Left cardiac atrium (tissue), 4 donors: ENCODE results near the gene CDKN2D. TPM values are rescaled to one million over a fixed set of nuclear protein-coding genes. Genes with fewer than 3 reads are reported as not detected.
"Not testable (repeated sequence)": the region's sequence is repeated elsewhere in the genome, so short reads cannot be mapped to it uniquely, and the experiment has no call there.

Experiments
- ATAC-seq, 2 donors: fragments of 200-7000 bp; cut with Tn5 transposase; one replicate each; pipeline ENCODE4 v1.9.1; 2020; ENCODE audit warnings: mild to moderate bottlenecking in 2 of 2, moderate library complexity in 2 of 2
- DNase-seq: peaks from one replicate; pipeline ENCODE4 v3.0.0-alpha.2; 2020
- intact Hi-C, 2 donors: fragments of 100-400 bp; cut with DNase I; formaldehyde crosslinking; loops; one replicate each; pipeline versions ENCODE4 v1.14.1 to v1.15.1; 2022 to 2023
- total RNA-seq, 2 donors: library from RNA; stranded (reverse); fragmentation: NEBNext Ultra II Directional; extraction: Animal tissue kit (Norgen Biotek cat#: 25700); gene quantifications; one replicate each; pipeline ENCODE4 v1.2.1, GENCODE V29; 2021
- donor health status: DM: no; HTN: yes; CAD: no.
- donor health status: DM: no; HTN: yes; CAD: no; lungs with severe emphysema.
- donor health status: DM: yes; HTN: yes; CAD: no.
- donor health status: Dilated cardiomyopathy.

CDKN2D gene
- total RNA-seq, 2 donors from 2014 or later = 6.6 TPM

GRCh38 chr19:10555610-10555973, 13.2 kb downstream of the CDKN2D start:
- ATAC-seq (no peak), DNase-seq (no peak)
- intact Hi-C loops = no loop called here

- ATAC-seq (no peak), DNase-seq (no peak)
- intact Hi-C loops = no loop called here
Measured at GRCh38 chr19:10554760-10555609, 13.8 kb downstream of the CDKN2D start.

- ATAC-seq (peak; percentile 13 to 14), DNase-seq (no peak)
- intact Hi-C loops = no loop called here
Measured at GRCh38 chr19:10553943-10554381, 14.8 kb downstream of the CDKN2D start.

GRCh38 chr19:10553087-10553667, 15.6 kb downstream of the CDKN2D start:
- DNase-seq (no peak), ATAC-seq (peak in 1 of 2 donors; percentile 3)
- intact Hi-C loops = no loop called here

GRCh38 chr19:10552510-10553053, 16.2 kb downstream of the CDKN2D start:
- ATAC-seq = peak in 1 of 2 donors; percentile 13
- no peak for DNase-seq
- intact Hi-C loops = no loop called here

- intact Hi-C loops = no loop called here
- ATAC-seq (no peak), DNase-seq (no peak)
Measured at GRCh38 chr19:10551698-10552301, 17.0 kb downstream of the CDKN2D start.

- intact Hi-C loops, DNase-seq, ATAC-seq: not testable (repeated sequence)
Measured at GRCh38 chr19:10551006-10551405, 17.8 kb downstream of the CDKN2D start.

- ATAC-seq (no peak), DNase-seq (no peak)
- intact Hi-C loops = no loop called here
Measured at GRCh38 chr19:10550336-10550735, 18.4 kb downstream of the CDKN2D start.

GRCh38 chr19:10549733-10550132, 19.0 kb downstream of the CDKN2D start:
- intact Hi-C loops = no loop called here
- DNase-seq (no peak), ATAC-seq (no peak)

- ATAC-seq (no peak), DNase-seq (no peak)
- intact Hi-C loops = no loop called here
Measured at GRCh38 chr19:10548746-10549276, 20.0 kb downstream of the CDKN2D start.

- ATAC-seq (no peak), DNase-seq (no peak)
- intact Hi-C loops = no loop called here
Measured at GRCh38 chr19:10546817-10547216, 22.0 kb downstream of the CDKN2D start.

- intact Hi-C loops = no loop called here
- no peak for ATAC-seq
- no peak for DNase-seq
Measured at GRCh38 chr19:10544753-10545251, 24.0 kb downstream of the CDKN2D start.

GRCh38 chr19:10544242-10544752, 24.5 kb downstream of the CDKN2D start:
- peak; percentile 43 to 44 for ATAC-seq
- intact Hi-C loops = no loop called here
- peak; percentile 56 for DNase-seq

- ATAC-seq = peak; percentile 94
- DNase-seq = peak; percentile 81
- intact Hi-C loops = no loop called here
Measured at GRCh38 chr19:10543420-10544241, 25.1 kb downstream of the CDKN2D start, which contains the start of gene ATG4D. ATG4D (plus strand) TSS chr19:10543904; CDS start chr19:10544091, 187 bp downstream.

GRCh38 chr19:10543059-10543419, 25.7 kb downstream of the CDKN2D start:
- ATAC-seq (no peak), DNase-seq (no peak)
- intact Hi-C loops = no loop called here

- DNase-seq, ATAC-seq, intact Hi-C loops: not testable (repeated sequence)
Measured at GRCh38 chr19:10539016-10539415, 29.8 kb downstream of the CDKN2D start.

- ATAC-seq (no peak), DNase-seq (no peak)
- intact Hi-C loops = no loop called here
Measured at GRCh38 chr19:10538204-10538983, 30.4 kb downstream of the CDKN2D start.

- DNase-seq (no peak), ATAC-seq (no peak)
- intact Hi-C loops = no loop called here
Measured at GRCh38 chr19:10537668-10538067, 31.1 kb downstream of the CDKN2D start.
